CD14-positive monocyte (primary cell): ENCODE measurements around the gene TRPM6. TPM values are rescaled to one million over a fixed set of nuclear protein-coding genes. Genes with fewer than 3 reads are reported as not detected.

ENCODE experiments used
- DNase-seq, 3 donors: peaks; one replicate each; pipeline ENCODE4 v3.0.0-alpha.2; 2011 to 2022
- H2AFZ ChIP-seq: 2 replicates; pipeline ENCODE4 v1.6.0; 2012; ENCODE audit warnings: mild to moderate bottlenecking, low read depth, low read length, inconsistent platforms; ENCODE audit not compliant: insufficient read depth, poor library complexity, severe bottlenecking
- H3K27ac ChIP-seq, 2 donors: 1 replicate in 1 of 2; 2 replicates in 1 of 2; pipeline ENCODE4 v1.5.1; 2012 to 2013; ENCODE audit warnings: low read length in 2 of 2, control low read depth in 1 of 2, inconsistent platforms in 1 of 2, low read depth in 1 of 2, mild to moderate bottlenecking in 1 of 2
- H3K27me3 ChIP-seq, 2 donors: one replicate each; pipeline versions ENCODE4 v1.6.0 to v1.6.1; 2011 to 2013; ENCODE audit warnings: low read length in 2 of 2; ENCODE audit not compliant: control insufficient read depth in 2 of 2, insufficient read depth in 2 of 2
- H3K36me3 ChIP-seq, 2 donors: replicated peaks in 1 of 2; 1 replicate in 1 of 2; 2 replicates in 1 of 2; pipeline versions ENCODE4 v1.5.1 to v1.6.1; 2012 to 2013; ENCODE audit warnings: low read length in 2 of 2, control low read depth in 1 of 2, inconsistent platforms in 1 of 2, mild to moderate bottlenecking in 1 of 2; ENCODE audit not compliant: insufficient read depth in 2 of 2, control insufficient read depth in 1 of 2
- H3K4me1 ChIP-seq, 2 donors: 1 replicate in 1 of 2; 2 replicates in 1 of 2; pipeline versions ENCODE4 v1.5.1 to v1.6.1; 2012 to 2013; ENCODE audit warnings: low read length in 2 of 2, control low read depth in 1 of 2, inconsistent platforms in 1 of 2, mild to moderate bottlenecking in 1 of 2, moderate library complexity in 1 of 2; ENCODE audit not compliant: insufficient read depth in 2 of 2, control insufficient read depth in 1 of 2
- H3K4me2 ChIP-seq: replicated peaks from 2 replicates; pipeline ENCODE3; 2012; ENCODE audit warnings: low read length, moderate library complexity, mild to moderate bottlenecking; ENCODE audit not compliant: poor library complexity, severe bottlenecking; ENCODE audit errors: extremely low read depth
- H3K4me3 ChIP-seq, 3 experiments: fragments of 200-600 bp in 1 of 3; sonication (generic) in 1 of 3; replicated peaks in 1 of 3; 1 replicate in 2 of 3; 2 replicates in 1 of 3; pipeline ENCODE4 v1.5.1; 2011 to 2013; ENCODE audit warnings: low read length in 3 of 3, mild to moderate bottlenecking in 3 of 3, control low read depth in 2 of 3, low read depth in 2 of 3, inconsistent platforms in 1 of 3, moderate library complexity in 1 of 3
- H3K79me2 ChIP-seq: 2 replicates; pipeline ENCODE4 v1.6.0; 2012; ENCODE audit warnings: mild to moderate bottlenecking, control low read depth, inconsistent platforms, low read length, moderate library complexity; ENCODE audit not compliant: insufficient read depth
- H3K9ac ChIP-seq: 2 replicates; pipeline ENCODE4 v1.6.0; 2017; ENCODE audit warnings: low read length, mild to moderate bottlenecking; ENCODE audit not compliant: insufficient read depth, poor library complexity, severe bottlenecking
- H3K9me3 ChIP-seq, 2 donors: replicated peaks in 1 of 2; 1 replicate in 1 of 2; 2 replicates in 1 of 2; pipeline versions ENCODE4 v1.5.1 to v1.6.1; 2012 to 2013; ENCODE audit warnings: low read length in 2 of 2, control low read depth in 1 of 2; ENCODE audit not compliant: control insufficient read depth in 1 of 2, insufficient read depth in 1 of 2
- H4K20me1 ChIP-seq: 2 replicates; pipeline ENCODE4 v1.6.0; 2012; ENCODE audit warnings: mild to moderate bottlenecking, low read length, control low read depth, moderate library complexity; ENCODE audit not compliant: insufficient read depth
- H3K27ac Mint-ChIP-seq, 7 donors: one replicate each; pipeline ENCODE4 v1.8.0; 2020; ENCODE audit warnings: mild to moderate bottlenecking in 7 of 7, mixed read lengths in 7 of 7, moderate library complexity in 6 of 7, inconsistent platforms in 2 of 7
- H3K27me3 Mint-ChIP-seq, 3 donors: one replicate each; pipeline ENCODE4 v1.8.0; 2021 to 2022; ENCODE audit warnings: low read depth in 3 of 3, mild to moderate bottlenecking in 3 of 3, mixed read lengths in 3 of 3, moderate library complexity in 3 of 3, inconsistent platforms in 1 of 3
- H3K36me3 Mint-ChIP-seq, 2 donors: one replicate each; pipeline ENCODE4 v1.8.0; 2020; ENCODE audit warnings: mixed read lengths in 2 of 2, inconsistent platforms in 1 of 2, mild to moderate bottlenecking in 1 of 2
- H3K4me1 Mint-ChIP-seq: one replicate; pipeline ENCODE4 v1.8.0; 2020; ENCODE audit warnings: mild to moderate bottlenecking, mixed read lengths
- H3K4me3 Mint-ChIP-seq, 2 donors: one replicate each; pipeline ENCODE4 v1.8.0; 2020; ENCODE audit warnings: mild to moderate bottlenecking in 2 of 2, mixed read lengths in 2 of 2, moderate library complexity in 1 of 2
- H3K9me3 Mint-ChIP-seq, 7 donors: one replicate each; pipeline ENCODE4 v1.8.0; 2020 to 2022; ENCODE audit warnings: mixed read lengths in 7 of 7, mild to moderate bottlenecking in 6 of 7, moderate library complexity in 6 of 7, inconsistent platforms in 2 of 7
- WGBS: methylation state at CpG from one replicate; pipeline ENCODE4 v1.1.5; 2013; ENCODE audit warnings: missing lambda C conversion rate; ENCODE audit not compliant: insufficient coverage; 5-methylcytosine and 5-hydroxymethylcytosine counted together
- intact Hi-C, 2 donors: fragments of 100-400 bp; cut with micrococcal nuclease; formaldehyde crosslinking; loops; one replicate each; pipeline versions ENCODE4 v1.15.0 to v1.15.1; 2023
- polyA plus RNA-seq, 3 donors: library from polyadenylated mRNA; depleted of rRNA in 1 of 3; unstranded in 2 of 3; stranded (reverse) in 1 of 3; fragments of 300-500 nt in 2 of 3; fragments of >200 nt in 1 of 3; fragmentation: Illumina TruSeq in 2 of 3; gene quantifications; 1 replicate in 2 of 3; 2 replicates in 1 of 3; pipeline ENCODE4 v1.2.3, GENCODE V29; 2012 to 2021
- TF ChIP-seq, protein P1 (sequence below): fragments of 200-600 bp; IDR thresholded peaks from one replicate; pipeline ENCODE4 v1.8.0; 2022; ENCODE audit warnings: antibody characterized with exemption, mild to moderate bottlenecking

The TRPM6 gene
- polyA plus RNA-seq, 3 donors: not detected

DNA sequence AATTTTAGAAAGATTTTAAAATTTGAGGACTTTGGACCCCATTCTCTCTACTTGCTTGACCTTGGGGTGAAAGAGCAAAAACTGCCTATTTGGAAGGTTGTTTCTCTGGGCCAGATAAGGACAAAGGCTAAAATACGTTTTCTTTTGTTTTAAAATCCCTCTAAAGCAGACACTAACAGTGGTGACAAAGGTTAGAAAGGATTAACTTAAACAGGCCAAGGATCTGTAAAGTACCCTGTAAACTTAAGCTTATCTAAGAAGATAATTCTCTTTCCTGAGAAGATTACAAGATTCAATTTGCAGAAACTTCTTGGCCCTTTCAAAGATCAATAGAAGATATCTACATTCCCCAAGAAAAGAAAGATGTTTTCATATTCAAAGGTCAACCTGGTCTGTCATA lies 12.1 kb downstream of the TRPM6 start:
- H3K9ac ChIP-seq: no peak overlapping the region
- no peak overlapping the region for H3K4me3 ChIP-seq
- H3K27ac ChIP-seq: no peak overlapping the region
- H3K27me3 Mint-ChIP-seq: peaks cover 16 to 24% (median 18%) of the 10 kb centered on the region in 3 donors
- H3K9me3 Mint-ChIP-seq: peaks cover 18 to 31% (median 27%) of the 10 kb centered on the region in 7 donors
- H3K4me1 Mint-ChIP-seq: peaks cover 5% of the 10 kb centered on the region
- no peak overlapping the region for H2AFZ ChIP-seq
- no peaks in the 10 kb centered on the region for H4K20me1 ChIP-seq
- no peak overlapping the region for H3K4me2 ChIP-seq
- no peak overlapping the region for H3K27ac Mint-ChIP-seq
- H3K27me3 ChIP-seq: peaks cover 0 to 4% of the 10 kb centered on the region in 2 donors
- TF ChIP-seq, protein P1, sequence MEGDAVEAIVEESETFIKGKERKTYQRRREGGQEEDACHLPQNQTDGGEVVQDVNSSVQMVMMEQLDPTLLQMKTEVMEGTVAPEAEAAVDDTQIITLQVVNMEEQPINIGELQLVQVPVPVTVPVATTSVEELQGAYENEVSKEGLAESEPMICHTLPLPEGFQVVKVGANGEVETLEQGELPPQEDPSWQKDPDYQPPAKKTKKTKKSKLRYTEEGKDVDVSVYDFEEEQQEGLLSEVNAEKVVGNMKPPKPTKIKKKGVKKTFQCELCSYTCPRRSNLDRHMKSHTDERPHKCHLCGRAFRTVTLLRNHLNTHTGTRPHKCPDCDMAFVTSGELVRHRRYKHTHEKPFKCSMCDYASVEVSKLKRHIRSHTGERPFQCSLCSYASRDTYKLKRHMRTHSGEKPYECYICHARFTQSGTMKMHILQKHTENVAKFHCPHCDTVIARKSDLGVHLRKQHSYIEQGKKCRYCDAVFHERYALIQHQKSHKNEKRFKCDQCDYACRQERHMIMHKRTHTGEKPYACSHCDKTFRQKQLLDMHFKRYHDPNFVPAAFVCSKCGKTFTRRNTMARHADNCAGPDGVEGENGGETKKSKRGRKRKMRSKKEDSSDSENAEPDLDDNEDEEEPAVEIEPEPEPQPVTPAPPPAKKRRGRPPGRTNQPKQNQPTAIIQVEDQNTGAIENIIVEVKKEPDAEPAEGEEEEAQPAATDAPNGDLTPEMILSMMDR: no peak
- intact Hi-C loops: no loop called here
- no peak for DNase-seq
- peaks cover 14 to 23% of the 10 kb centered on the region in 2 donors for H3K9me3 ChIP-seq
- WGBS: no CpG with 5 or more reads among the region's 1 CpG
- H3K79me2 ChIP-seq: no peaks in the 10 kb centered on the region
- no peaks in the 10 kb centered on the region for H3K4me1 ChIP-seq
- no peaks in the 10 kb centered on the region for H3K36me3 ChIP-seq
- H3K36me3 Mint-ChIP-seq: no peaks in the 10 kb centered on the region
- no peak overlapping the region for H3K4me3 Mint-ChIP-seq

DNA sequence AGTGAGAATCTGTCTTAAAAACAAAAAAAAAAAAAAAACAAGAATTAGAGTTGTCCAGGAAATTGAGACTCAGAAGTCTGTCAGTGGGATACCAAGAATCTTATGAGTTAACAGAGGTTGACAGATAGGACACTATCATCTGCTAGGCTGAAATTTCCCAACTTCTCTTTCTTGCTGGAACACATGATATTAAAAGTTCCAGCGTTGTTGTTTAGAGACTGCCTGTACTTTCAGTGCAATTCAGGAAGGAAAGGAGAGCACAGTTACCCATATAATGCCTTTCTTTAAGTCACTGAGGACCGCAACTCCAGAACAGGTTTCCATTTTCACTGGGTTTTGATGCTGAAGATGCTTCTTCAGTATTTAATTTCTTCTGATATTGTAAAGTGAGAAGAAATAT lies 13.5 kb downstream of the TRPM6 start:
- TF ChIP-seq, protein P1: no peak
- H3K4me3 Mint-ChIP-seq: no peak overlapping the region
- Histone ChIP-seq H3K4me2 (no peak overlapping the region), H3K27ac (no peak overlapping the region), H3K4me3 (no peak overlapping the region), H3K36me3 (no peaks in the 10 kb centered on the region), H2AFZ (no peak overlapping the region), H3K9ac (no peak overlapping the region), H3K79me2 (no peaks in the 10 kb centered on the region), H4K20me1 (no peaks in the 10 kb centered on the region), H3K9me3 (peaks cover 8 to 17% of the 10 kb centered on the region in 2 donors), H3K27me3 (no peaks in the 10 kb centered on the region), H3K4me1 (no peaks in the 10 kb centered on the region)
- intact Hi-C loops: no loop called here
- no peak for DNase-seq
- H3K27ac Mint-ChIP-seq: no peak overlapping the region
- H3K36me3 Mint-ChIP-seq: no peaks in the 10 kb centered on the region
- peaks cover 18 to 27% (median 18%) of the 10 kb centered on the region in 3 donors for H3K27me3 Mint-ChIP-seq
- peaks cover 10 to 21% (median 15%) of the 10 kb centered on the region in 7 donors for H3K9me3 Mint-ChIP-seq
- WGBS: no CpG with 5 or more reads among the region's 2 CpGs
- H3K4me1 Mint-ChIP-seq: no peaks in the 10 kb centered on the region
